Activated T-cell treated with anti-CD3 and anti-CD28 coated beads, Interleukin-2, amount 50 U/mL, for 48 hours (primary cell): ENCODE data around the gene ETHE1.
"Not testable (repeated sequence)": the region's sequence is repeated elsewhere in the genome, so short reads cannot be mapped to it uniquely, and the experiment has no call there.

Experiments used
- DNase-seq, 2 experiments: peaks; one replicate each; pipeline ENCODE4 v3.0.0-alpha.2; 2020

The ETHE1 gene

DNA sequence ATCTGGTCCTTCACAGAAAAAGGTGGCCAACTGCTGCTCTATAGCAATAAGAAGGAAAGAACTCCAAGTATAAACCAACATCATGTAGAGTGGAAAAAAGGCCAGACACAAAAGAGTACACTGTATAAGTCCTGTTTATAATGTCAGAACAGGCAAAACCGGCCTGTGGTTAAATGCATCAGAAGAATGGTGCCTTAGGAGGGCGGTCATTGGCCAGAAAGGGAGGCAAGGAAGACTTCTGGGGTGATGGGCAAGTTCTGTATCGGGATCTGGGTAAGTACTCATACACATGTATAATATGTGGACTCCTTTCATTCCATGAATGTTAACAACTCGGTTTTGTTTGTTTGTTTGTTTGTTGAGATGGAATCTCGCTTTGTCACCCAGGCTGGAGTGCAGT lies 4.1 kb downstream of the ETHE1 start:
- no peak for DNase-seq

DNA sequence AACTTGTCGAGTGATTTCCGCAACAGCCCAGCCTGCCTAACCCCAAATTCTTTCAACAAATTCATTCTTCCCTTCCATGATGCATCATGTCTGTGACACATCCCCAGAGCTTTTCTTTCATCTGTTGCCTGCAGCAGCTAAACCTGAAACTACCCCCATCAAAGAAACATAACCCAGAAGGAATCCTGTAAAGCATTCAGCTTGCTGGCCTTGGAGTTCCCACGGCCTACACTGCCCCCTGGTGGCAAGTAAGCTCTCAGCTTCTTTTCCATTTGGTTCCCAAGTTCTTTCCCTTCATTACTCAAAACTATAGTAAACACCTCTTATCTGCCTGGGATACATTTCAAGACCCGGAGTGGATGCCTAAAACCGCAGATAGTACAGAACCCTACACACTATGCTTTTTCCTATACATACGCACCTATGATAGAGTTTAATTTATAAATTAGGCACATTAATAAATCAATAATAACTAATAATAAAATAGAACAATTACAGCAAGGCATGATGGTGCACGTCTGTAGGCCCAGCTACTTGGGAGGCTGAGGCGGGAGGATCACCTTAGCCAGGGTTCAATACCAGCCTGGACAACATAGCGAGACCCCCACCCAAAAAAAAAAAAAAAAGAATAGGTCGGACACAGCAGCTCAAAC lies 7.4 kb downstream of the ETHE1 start:
- DNase-seq, result peak; percentile 80 to 84

DNA sequence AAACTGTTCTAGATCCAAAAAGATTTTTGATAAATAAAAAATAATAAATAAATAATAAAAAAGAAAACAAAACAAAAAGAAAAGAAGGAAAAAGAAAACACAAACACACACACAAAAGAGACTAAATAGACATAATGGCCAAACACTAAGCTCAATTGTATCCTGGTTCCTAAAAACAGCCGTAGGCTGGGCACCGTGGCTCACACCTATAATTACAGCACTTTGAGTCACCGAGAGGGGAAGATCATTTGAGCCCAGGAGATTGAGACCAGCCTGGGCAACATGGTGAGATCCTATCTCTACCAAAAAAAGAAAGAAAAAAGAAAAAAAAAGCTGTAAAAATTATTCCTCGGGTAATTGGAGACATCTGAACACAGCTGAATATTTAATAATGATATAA lies 8.9 kb downstream of the ETHE1 start:
- DNase-seq, result no peak

DNA sequence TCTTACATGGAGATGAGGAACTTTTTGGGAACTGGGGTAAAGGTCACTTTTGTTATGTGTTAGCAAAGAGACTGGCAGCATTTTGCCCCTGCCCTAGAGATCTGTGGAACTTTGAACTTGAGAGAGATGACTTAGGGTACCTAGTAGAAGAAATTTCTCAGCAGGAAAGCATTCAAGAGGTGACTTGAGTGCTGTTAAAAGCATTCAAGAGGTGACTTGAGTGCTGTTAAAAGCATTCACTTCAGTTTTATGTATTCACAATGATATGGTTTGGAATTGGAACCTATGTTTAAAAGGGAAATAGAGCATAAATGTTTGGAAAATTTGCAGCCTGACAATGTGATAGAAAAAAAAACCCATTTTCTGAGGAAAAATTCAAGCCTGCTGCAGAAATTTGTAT lies 14.6 kb downstream of the ETHE1 start:
- DNase-seq, result not testable (repeated sequence)

DNA sequence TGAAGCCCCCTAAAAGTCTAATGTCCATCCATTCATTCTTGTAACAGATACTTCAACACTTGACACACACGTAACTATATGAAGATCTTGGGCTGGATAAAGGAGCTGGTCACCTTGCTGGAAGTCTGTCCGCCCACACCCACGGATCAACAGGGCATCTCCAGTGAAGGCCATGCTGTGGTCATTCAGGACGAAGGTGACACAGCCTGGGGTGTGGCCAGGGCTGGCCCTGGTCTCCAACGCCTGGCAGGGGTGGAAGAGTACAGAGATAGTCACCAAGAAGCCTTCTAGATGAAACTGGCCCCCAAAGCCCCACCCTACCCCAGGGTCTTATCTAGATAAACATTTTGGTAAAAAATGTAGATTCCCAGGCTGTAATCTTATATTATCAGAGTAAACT lies 15.7 kb downstream of the ETHE1 start:
- DNase-seq, result no peak

DNA sequence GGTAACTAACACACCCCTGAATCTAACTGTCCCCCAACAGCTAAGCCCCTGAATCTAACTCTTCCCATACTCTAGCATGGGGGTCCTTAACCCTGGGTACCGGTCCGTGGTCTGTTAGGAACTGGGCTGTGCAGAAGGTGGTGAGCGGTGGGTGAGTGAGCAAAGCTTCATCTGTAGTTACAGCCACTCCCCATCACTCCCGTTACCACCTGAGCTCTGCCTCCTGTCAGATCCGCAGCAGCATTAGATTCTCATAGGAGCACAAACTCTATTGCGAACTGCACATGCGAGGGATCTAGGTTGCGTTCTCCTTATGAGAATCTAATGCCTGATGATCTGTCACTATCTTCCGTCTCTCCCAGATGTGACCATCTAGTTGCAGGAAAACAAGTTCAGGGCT lies 16.3 kb downstream of the ETHE1 start:
- no peak for DNase-seq

DNA sequence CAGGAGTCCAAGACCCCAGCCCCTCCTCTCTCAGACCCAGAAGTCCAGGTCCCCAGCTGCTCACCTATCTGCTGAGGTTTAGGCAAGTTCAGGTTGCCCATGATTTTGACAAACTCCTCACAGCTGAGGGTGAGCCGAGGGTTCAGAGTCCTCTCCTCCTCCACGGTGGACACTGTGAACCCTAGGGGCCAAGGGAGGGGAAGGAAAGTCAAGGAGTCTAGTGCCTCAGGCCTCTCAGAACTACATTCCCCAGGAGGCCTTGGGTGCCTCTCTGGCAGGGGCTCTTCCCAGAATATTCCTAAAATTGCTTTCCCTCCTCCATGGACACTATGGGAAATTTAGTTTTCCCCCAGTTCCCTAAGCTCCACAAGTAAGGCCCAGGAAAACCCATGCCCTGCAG lies 19.1 kb downstream of the ETHE1 start:
- DNase-seq, result no peak

DNA sequence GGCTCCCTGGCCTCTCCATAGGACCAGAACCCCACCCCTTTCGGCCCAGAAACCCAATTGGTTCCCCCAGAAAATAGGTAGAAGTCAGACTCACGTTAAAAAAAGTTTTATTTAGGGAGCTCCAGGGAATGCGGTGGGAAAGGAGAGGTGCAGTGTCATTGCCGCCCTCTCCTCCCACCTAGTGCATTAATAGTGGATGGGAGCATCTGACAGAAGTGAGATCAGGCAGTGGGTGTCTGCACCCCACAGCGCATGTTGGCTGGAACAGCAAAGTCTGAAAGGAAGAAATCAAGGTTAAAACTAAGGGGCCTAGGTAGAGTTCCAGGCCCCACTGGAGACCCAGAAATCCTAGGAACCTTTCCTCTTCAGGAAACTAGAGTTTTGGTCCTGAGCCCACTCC lies 20.4 kb downstream of the ETHE1 start:
- DNase-seq, result no peak

DNA sequence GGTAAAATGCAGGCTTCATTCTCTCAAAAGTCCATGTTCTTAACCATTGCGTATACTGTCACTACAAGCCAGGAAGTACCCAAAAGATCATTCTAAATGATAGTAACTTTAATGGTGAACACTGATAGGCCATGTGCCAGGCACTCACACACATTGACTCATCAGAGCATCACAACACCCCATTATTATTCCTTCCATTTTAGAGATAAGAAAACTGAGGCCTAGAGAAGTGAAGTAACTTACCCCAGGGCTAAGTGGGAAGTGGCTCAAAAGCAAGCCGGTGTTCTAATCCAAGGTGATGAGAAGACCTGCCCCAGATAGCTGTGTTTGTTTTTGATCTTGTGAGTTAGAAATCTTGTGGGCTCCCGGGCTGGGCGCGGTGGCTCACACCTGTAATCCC lies 21.1 kb downstream of the ETHE1 start:
- no peak for DNase-seq

DNA sequence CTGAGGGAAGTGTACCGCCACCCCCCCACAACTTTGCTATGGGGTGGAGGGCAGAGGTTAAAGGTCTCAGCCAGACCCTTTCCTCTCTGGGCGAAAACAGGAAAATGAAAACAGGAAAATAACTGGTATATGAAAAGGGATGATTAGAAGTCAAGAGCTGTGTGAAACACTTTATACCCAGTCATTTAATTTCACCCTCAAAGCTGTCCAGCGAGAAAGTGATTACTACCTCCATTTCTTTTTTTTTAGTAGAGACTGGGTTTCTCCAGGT lies 21.9 kb downstream of the ETHE1 start:
- DNase-seq, result no peak

DNA sequence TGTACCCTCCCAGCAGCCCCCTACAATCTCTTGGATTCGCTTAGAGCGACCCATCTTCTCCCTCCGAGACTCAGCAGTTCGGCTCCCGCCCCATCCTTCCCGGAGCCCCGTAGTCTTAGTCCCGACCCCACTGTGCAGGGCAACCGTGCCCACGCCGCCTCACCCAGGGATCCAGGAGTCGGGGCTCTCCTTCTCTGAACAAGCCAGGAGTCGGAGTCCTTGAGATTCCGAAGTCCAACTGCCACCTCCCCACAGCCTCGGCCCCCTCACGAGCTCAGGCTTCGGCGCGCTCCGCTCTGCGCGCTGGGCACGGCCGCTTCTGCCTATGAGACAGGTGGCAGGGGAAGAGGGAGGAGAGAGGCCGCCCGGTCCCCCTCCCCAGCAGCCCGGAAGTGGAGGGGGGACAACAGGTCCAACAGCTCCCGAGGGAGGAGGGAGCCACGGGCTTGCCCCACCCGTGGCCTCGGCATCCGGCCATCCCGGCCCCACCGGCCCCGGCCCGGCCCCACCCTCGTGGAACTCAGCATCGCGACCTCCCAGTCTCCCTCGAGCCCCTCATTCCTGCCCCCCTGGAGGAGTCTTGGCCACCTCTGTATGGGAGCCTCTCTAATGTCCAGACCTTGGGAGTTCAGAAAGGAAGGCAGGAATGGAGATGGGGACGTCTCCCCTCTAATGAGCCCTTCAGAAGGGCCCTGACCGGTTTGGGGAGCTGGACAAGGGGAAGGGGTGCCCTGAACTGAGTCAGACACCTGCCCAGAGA lies 22.4 kb downstream of the ETHE1 start, which contains the start of gene PHLDB3:
PHLDB3 (minus strand) TSS at position 321 of the 760 bp plus-strand sequence. CDS start 628 bp downstream, outside the sequence.
- DNase-seq, result no peak

DNA sequence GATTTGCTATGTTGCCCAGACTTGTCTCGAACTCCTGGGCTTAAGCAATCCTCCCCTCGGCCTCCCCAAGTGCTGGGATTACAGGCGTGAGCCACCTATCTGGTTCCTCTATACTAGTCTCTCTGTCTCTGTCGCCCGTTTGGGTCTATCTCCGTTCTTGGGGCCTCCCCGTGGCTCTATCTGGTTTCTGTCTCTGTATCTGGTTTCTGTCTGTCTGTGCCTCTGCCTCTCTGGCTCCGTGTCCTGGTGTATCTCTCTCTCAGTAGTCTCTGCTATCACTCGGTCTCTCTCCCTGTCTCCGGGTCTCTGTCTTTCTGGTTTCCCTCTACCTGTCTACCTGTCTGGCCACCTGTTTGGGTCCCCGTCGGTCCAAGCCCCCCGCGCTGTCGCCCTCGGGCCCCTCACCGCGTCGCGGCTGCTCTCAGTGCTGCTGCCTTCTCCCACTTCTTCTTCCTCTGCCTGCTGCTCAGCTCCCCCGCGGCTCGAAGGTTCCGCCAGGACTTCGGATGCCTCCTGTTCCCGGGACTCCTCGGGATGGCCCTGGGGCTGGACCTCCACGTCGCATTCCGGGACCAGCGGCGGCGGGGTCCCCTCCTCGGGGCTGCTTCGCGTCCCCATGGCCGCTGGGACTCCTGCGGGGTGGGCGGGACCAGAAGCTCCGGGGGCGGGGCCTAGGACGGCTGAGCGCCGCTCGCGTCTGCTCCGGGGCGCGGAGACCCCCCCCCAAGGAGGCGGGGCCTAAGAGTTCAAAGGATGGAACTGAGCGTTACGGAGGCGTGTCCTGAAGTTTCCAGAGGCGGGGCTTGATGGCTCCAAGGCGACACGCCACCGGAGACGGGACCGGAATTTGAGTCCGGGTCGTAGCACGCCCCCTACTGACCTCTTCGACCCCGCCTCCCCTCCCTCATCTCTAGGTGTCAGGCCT lies 23.2 kb downstream of the ETHE1 start:
- DNase-seq, result peak; percentile 99 to 100

DNA sequence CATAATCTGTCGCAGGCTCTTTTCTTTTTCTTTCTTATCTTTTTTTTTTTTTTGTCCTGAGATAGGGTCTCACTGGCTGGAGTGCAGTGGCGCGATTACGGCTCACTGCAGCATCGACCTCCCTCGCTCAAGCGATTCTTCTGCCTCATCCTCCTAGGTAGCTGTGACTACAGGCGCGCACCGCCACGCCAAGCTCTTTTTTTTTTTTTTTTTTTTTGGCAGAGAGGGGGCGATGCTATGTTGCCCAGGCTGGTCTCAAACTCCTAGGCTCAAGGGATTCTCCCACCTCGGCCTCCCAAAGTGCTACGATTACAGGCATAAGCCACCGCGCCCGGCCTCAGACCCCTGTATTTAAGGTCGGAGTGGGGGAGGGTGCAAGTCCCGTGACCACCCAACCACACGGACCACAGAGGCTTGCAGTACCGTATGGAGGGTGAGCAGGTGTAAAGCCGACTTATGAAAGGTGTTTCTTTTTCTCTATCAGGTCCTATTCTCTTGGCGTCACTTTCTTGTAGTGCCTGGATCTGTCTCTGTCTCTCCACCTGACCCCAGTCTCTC lies 24.5 kb downstream of the ETHE1 start:
- no peak for DNase-seq

DNA sequence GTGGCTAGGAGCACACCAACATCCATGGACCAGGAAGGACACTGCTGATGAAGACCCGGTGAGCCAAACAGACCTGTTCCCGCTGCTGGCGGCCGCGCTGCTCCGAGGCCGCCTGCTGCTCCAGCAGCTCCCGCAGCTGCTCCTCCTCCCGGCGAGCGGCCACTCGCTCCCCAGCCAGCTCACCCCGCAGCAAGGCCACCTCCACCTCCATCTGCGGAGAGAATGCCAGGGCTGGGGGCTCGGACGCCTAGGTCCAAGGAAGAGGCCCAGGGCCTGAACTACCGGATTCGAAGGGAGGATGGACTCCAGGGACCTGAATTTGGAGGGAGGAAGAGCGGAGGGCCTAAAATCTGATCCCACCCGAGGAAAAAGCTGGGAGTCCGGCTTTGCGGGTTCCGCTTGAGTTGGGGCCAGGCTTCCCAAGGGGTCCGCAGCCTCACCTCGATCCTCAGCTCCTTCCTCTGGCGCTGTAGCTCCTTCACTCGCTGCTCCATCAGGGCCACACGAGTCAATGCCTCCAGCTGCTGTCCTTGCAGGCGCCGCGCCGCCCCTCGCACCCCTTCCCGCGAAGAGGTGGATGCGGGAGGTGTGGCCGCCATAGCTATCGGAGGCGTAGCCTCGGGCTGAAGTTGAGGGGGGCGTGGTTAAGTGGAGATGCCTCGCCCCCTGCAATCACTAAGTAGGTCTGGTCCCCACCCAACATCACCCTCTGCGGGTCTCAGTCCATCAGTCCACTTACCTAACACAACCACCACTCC lies 25.2 kb downstream of the ETHE1 start:
- no peak for DNase-seq

DNA sequence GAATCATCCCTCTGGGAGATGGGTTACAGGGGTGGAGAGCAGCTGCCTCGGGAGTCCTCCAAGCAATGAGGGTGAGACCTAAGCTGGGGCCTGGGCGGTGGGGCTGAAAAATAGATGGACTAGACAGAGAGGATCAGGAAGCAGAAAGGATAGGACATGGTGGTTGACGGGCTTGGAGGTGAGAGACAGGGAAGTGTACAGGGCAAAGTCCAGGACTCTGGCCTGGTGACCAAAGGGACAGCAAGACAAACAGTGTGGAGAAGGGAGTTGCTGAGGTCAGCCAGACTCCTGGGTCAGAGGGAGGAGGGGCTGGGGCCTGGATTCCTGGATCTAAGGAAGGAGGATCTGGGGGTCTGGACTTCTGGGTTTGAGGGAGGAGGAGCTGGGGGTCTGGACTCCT lies 28.0 kb downstream of the ETHE1 start:
- DNase-seq, result no peak

DNA sequence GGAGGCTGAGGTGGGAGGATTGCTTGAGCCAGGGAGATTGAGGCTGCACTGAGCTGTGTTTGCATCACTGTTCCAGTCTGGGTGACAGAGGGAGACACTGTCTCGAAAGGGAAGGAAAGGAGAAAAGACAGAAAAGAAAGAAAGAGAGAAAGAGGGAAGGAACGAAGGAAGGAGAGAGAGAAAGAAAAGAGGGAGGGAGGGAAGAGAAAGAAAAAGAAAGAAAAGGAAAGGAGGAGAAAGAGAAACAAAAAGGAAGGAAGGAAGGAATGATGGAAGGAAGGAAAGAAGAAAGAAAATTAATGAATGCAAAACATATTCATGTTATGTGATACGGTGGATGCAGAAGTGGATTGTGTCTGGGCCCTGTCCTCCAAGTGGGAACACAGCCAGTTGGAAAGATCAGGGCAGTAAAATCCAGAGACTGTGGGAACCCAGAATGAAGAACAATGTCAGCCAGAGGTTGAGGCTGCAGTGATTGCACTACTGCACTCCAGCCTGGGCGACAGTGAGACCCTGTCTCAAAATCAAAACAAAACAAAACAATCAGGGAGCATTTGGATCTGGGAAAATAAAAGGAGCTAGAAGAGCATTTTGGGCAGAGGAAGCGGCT lies 28.7 kb downstream of the ETHE1 start:
- DNase-seq, result no peak

DNA sequence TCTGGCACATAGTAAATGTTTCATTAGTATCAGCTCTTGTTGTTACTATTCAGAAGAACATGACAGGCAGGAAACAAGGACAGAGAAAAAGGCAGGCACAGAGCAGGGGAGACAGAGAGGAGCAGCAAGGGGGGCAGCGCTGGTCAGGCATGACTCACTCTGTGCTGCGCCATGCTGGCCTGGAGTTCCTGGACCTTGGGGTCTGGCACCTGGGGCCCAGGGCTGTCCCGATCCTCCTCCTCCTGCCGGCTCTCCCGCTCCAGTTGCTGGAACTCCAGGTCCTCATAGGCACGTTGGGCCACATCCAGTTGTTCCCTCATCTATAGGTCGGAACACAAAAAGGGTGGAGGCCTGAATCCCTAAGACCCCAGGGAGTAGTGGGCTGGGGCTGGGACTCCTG lies 30.0 kb downstream of the ETHE1 start:
- DNase-seq, result no peak

DNA sequence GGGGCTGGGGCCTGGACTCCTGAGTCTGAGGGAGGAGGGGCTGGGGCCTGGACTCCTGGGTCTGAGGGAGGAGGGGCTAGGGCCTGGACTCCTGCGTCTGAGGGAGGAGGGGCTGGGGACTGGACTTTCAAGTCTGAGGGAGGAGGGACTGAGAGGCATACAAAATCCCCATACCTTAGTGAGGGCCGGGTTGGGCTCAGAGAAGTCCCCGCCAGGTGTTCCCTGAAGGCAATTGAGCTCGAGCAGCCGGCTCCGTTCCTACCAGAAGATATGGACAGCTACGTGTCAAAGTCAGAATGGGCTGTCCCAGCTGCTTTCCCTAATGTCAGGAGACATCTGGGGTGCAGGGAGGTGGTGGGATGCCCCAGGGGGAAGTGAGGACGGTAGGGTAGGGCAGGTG lies 31.9 kb downstream of the ETHE1 start:
- no peak for DNase-seq

DNA sequence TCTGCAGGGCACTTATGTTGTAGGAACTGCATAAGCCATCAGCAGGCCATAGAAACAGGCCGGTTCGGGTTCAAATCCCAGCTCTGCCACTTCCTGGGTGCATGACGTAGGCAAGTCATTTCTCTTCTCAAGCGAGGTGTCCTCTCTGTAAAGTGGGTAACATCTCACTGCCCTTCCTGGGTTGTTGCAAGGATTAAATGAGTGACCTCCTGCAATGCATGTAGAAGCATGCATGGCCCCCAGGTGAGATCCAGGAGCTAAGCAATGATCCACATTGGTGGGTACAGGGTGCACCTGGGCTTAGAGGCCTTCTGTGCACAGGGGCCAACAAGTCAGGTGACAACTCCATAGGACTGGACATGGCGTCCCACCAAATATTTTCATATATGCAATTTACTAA lies 36.2 kb downstream of the ETHE1 start:
- DNase-seq, result no peak

DNA sequence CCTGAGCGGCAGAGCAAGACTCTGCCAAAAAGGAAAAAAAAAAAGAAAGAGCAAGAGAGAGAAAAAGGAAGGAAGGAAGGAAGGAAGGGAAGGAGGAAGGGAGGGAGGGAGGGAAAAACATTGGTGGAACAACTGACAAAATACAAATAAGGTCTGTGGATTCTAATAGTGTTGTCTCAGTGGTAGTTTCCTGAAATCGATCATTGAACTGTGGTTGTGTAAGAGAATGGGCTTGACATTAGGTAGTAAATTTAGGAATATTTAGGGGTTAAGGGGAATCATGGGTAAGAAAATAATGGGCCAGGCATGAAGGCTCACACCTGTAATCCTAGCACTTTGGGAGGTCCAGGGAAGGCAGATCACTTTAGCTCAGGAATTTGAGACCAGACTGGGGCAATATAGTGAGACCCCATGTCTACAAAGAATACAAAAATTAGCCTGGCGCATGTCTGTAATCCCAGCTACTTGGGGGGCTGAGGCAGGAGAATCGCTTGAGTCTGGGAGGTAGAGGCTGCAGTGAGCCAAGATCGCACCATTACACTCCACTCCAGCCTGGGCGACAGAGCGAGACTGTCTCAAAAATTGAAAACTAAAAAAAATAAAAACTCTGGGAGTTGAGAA lies 36.9 kb downstream of the ETHE1 start:
- no peak for DNase-seq

DNA sequence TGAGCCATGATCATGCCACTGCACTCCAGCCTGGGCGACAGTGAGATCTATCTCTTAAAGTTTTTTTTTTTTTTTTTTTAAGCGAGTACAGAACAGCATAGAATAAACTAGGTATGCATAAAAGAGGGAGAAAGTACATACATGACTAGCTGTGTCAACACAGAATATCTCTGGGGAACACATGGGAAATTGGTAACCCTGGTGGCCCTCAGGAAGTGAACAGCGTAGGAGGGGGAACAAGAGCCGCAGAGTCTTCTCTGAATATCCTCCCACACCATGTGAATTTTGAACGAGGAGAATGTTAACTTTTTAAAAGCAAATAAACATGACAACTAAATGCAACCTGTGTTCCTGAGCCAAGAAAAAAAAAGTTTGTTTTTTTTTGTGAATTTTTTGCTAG lies 37.7 kb downstream of the ETHE1 start:
- no peak for DNase-seq

DNA sequence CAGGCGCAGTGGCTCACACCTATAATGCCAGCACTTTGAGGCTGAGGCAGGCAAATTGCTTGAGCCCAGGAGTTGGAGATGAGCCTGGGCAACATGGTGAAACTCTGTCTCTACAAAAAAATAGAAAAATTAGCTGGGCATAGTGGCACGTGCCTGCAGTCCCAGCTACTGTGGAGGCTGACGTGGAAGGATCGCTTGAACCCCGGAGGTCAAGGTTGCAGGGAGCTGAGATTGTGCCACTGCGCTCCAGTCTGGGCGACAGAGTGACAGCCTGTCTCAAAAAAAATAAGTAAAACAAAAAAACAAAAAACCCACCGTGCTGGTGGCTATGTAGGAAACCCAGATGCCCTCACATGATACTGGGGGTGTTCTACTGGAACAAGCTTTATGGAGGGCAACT lies 38.8 kb downstream of the ETHE1 start:
- DNase-seq, result no peak
